GM18909 (cell line): ENCODE results near the gene ELOVL1.
A peak's percentile ranks its signal among the peaks of the same experiment; 100 is the strongest.
"Not testable (repeated sequence)": the region's sequence is repeated elsewhere in the genome, so short reads cannot be mapped to it uniquely, and the experiment has no call there.

Experiments used
- ATAC-seq: cut with Tn5 transposase; IDR thresholded peaks from one replicate; pipeline ENCODE4 v1.9.1; 2021; ENCODE audit warnings: mild to moderate bottlenecking; ENCODE audit not compliant: unreplicated experiment, poor library complexity

Gene ELOVL1

DNA sequence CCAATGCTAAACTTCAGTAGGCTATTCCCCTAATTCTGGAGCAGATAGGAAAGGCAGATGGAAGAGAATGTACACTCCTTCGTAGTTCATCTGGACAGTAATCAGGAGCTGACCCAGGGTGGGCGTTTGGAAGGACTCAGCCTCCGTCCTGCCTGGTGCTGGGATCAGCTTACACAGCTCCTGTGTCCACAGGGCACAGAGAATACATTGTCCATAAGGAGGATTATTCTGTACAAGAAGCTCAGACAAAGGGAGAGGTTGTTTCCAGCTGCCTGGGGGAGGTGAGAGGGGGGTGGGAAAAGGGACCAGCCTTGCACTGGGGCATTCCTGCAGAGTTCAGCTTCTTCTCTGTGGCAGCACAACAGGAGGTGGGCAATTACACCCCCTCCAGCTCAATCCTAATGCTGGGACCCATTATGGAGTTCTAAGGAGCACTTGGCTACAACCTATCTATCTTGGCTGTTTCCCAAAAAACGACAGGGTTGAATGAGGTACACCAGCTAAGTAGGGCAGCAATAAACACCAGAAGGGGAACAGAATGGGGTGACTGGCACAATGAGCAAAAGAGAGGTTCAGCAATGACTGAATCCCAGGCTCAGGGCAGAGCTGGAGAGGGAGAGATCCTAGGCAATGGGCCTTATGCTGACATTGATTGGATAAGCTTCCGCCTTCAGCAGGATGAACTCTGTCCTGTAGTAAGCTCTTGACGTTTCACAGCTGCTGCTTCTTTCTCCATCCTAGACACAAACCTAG, 14.4 kb upstream of the ELOVL1 start:
- no peak for ATAC-seq

DNA sequence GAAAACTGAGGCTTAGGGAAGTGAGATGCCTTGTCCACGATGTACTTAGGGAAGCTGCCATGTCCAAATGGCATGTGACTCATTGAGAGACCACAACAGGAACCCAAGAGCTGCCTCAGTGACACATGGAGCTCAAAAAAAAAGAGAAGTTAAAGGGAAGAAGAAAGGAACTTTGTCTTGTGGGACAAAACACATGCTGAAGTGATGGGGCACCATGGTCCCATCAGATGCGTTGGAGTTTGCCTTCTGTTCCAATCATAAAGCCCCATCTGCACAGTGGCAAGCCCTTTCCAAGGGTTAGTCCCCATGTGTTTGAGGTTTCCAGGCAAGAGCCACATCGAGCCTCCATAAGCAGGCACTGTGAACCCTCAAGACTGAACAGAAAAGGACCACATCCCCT, 13.8 kb upstream of the ELOVL1 start:
- ATAC-seq, result no peak

DNA sequence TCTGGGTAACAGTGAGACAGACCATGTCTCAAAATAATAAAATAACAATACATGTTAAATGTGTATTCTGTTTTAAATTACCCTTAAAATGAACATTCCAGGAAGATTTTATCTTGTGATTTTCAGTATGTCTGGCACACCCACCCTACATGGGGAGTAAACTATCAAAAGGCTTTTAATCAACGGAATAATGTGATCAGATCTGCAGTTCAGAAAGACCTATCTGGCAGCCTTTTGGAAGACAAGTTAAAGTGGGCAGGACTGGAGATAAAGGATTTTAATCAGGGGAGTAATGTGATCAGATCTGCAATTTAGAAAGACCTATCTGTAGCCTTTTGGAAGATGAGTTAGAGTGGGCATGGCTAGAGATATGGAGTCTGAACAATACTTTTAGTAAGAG, 11.7 kb upstream of the ELOVL1 start:
- no peak for ATAC-seq

DNA sequence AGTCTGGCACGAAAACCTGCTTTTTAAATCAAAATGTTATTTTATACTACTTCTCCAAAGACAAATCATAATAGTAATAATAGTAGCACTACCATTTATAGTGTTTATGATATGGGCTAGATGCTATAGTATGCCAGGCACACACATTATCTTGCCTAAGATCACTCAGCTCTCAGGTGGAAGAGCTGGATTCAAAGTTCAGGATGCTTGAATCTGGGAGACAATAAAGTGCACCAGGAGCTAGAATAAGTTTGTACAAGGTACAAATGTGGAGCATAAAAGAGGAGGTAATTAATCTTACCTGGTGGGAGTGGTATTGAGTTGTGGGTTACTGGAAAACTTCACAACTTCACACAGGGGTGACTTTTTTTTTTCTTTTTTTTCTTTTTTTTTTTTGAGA, 10.0 kb upstream of the ELOVL1 start:
- no peak for ATAC-seq

DNA sequence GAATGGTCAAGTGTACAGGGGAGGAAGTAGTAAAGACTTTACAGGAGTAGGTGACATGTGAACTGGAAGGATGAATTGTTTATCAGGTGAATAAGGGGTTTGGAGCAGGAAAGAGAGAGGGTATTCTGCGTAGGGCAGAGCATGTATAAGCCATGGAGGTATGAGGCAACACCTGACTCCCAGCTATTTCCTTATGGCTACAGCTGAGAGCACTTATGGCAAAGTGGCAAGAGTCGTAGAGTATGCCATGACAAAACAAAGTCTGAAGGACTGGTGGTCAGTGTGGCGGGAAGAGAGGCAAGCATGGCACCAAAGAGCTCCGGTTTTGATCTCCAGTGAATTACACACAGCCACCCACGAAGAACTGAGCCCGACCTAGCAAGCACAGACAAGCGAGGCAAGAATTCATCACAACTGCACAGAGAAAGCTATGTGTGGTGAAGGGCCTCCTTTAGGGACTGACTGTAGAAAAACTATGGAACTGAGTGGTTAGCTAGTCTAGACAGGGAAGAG, 9.0 kb upstream of the ELOVL1 start:
- no peak for ATAC-seq

DNA sequence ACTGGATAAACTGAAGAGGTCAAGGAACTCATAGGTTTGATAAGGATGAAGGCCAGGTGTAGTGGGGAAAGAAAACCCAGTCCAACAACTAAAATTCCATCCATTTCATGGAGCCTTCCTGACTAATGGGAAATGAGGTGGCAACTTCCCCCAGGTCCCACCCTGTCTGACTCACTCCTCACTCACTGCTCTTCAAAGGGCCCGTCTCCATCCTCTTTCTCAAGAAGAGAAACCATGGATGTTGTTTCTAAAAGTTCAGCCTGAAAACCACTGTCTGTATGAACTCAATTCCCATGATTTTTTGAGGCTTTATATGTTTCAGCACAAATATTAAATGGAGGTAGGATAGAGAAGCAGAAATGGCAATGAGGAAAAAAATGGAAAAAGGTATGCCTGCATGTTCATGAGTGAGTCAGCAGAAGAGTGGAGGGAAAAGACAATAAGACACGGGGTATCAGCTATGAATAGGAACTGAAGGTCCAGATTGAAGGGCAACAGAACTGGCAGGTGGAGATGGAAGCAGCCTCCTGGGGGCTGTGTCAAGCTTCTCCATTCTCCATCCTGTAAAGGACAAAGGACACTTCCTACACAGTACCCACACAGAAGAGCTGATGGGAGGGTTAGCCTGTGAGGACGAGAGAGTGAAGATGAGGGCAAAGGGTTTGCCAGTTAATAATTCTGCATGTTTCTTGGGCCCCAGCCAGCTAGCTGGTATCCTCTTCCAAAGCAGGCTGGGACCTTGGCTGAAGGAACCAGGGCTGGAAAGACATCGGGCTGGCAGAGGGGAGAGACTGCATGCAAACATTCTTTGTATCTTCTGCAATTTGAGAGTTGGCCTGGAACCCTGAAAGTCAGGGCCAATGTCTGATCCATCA, 5.5 kb upstream of the ELOVL1 start:
- no peak for ATAC-seq

DNA sequence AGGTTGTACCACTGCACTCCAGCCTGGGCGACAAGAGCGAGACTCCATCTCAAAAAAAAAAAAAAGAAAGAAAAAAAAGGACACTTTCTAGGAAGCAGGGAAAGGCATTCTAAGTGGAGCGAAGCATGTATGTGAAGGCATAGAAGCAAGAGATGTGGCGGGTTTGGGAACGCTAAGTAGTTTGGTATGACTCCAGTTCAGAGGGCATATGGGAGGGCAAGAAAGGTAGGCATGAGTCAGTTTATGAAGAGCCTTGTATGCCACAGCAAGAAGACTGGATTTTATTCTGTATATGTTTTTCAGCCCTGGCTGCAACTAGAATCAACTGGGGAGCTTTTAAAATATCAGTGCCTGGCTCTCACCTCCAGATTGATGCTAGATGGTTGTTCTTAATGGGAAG, 4.4 kb upstream of the ELOVL1 start:
- no peak for ATAC-seq

DNA sequence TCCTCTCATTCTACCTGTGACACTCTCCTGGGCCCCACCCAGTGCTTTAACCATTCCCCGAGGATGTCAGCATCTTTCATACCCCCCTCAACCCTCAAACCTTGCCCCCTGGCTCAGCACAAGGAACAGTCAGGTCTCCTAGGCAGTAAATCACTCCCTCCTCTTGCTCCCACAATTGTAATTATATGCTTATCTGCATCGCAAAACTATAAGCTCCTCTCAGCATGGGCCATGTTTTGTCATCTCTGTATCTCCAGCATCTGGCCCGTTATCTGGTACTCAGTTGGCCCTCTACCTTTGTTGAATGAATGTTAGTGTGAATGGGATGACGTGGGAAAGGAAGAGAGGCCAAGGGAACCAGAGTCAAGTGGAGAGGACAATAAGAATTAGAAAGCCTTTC, 2.8 kb upstream of the ELOVL1 start:
- no peak for ATAC-seq

DNA sequence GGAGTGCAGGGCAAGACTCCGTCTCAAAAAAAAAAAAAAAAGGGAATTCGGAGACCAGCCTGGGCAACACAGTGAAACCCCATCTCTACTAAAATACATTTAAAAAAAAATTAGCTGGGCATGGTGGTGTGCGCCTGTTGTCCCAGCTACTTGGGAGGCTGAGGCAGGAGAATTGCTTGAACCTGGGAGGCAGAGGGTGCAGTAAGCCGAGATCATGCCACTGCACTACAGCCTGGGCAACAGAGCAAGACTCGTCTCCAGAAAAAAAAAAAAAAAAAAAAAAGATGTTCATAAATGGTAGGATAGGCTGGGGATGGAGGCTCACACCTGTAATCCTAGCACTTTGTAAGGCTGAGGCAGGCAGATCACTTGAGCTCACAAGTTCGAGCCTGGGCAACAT, 2.0 kb upstream of the ELOVL1 start:
- not testable (repeated sequence) for ATAC-seq

DNA sequence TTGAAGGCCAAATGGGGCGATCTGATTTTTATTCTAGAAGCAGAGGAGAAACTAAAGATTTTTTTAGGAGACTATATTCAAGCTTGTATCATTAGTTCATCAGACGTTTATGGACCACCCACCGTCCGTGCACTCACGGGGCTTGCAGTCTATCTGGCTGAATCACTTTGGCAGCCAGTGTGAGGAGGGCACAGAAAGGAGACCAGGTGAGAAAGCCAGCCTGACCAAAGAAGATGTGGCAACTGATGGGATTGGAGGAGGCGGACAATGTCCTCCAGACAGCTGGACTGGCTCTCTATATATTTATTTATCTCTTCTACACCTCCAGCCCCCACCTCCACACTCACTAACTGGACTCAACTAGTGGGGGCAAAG, 822 bp upstream of the ELOVL1 start:
- peak; percentile 2 for ATAC-seq

DNA sequence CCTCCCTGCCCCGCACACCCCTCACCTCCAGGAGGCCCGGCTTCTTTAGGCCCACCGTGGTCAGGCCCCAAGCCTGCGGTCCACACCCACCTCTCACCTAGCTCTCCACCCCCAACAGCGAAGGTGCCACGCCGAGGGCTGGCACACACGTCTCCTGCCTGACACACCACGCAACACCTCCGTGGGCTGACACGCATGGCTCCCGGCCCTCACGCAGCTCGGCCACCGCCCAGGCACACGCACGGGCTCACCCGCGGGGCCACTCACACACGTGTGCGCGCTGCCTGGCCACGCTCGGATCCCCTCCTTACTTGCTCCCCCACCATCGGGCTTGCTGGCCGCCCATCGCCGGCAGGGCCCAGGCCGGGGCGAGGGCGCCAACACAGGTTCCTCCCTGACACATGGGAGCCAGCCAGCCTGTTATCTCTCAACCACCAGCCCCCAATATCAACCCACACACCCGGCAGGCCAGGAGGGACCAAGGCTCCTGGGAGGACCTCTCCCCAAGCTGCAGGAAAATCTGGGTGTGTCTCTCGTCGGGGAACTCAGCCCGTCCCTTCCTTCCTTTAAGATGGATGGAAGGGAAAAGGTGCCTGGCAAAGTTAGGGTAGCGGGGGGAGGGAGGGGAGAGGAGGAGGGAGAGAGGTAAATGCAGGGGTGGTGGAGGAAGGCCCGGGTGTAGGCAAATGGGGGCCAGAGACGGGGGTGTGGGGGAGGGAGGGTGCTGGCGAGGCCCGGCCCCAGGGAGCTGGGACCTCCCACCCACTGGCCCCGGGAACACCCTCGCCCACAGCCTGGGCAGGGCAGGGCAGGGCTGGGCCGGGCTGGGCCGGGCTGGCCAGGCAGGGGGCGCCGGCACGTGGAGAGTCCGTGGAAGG, 546 bp downstream of the ELOVL1 start:
- ATAC-seq, result peak; percentile 44

DNA sequence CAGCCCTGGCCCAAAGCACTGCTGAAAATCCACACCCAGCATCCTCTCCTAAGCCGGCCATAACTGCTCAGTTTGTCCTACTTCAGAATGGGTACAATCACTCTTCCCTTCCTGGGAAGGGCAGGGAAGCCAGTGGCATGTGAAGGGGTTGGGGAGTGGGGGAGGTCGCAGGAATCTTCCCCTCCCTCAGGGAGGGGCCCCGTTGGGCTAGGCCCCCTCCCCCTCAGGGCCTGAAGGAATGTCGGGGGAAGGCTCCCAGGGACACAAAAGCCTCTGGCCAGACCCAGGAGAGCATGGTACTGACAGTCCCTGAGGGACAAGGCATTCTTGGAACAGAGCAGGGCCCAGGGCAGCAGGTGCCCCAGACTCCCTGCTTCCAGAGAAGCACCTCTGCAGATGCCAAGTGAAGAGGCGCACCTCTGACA, 1.2 kb downstream of the ELOVL1 start:
- ATAC-seq, result no peak

DNA sequence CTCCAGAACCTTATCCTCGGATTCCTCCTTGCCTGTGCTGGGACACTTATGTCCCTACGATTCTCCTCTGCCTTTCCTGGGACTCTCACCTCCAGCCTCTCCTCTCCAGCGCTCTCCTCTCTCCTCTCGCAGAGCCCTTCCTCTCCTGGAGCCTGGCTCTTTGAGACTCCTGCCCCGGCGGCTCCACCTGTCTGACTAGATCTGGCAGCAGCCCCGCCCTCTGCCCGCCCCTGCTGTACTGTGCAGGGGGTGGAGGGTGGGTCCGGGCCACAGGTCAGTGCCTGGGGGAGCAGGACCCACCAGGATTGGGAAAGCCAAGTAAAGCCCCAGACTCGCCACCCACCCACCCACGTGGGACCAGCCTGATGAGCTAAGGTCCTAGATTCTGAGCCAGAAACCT, 1.6 kb downstream of the ELOVL1 start:
- no peak for ATAC-seq

DNA sequence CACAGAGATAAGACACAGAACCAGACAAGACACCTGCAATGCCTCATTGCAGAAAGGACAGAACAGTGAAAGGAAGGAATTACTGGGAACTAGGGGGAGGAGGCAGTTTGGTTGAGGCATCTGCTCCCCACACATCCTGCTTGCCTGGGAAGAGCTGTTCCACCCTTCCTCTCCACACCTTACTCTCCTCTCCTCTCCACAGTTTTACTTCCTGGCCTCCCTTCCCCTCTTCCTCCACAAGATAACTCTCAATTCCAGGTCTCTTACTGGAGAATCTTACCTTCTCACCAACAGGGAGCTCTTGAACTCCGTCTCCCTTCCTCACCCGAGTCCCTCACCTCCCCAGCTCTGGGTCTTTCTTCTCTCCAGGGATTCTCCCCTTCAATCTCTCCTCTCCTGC, 2.1 kb downstream of the ELOVL1 start:
- ATAC-seq, result no peak

DNA sequence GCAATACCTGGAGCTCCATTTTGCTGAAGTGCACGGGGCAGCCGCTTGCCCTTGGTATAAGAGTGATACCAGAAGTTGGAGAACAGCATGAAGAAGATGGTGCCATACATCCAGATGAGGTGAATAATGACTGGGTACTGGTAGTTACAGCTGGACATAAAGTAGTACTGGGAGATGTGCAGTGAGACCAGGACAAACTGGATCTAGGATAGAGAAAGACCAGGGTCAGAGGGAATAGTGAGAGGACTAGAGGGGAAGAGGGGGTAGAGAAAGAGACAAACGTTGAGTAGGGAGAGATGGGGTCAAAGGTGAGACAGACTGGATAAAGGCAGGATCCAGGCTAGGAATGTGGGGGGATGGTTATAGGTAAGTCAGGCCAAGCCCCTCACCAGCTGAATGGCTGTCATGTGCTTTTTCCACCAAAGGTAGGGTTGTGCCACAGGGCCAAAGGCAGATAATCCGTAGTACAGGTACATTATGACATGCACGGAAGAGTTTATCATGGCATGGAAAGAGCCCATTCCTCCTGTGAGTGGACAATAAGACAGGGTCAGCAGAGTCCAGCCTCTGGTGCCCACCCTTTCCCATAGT, 3.8 kb downstream of the ELOVL1 start:
- no peak for ATAC-seq

DNA sequence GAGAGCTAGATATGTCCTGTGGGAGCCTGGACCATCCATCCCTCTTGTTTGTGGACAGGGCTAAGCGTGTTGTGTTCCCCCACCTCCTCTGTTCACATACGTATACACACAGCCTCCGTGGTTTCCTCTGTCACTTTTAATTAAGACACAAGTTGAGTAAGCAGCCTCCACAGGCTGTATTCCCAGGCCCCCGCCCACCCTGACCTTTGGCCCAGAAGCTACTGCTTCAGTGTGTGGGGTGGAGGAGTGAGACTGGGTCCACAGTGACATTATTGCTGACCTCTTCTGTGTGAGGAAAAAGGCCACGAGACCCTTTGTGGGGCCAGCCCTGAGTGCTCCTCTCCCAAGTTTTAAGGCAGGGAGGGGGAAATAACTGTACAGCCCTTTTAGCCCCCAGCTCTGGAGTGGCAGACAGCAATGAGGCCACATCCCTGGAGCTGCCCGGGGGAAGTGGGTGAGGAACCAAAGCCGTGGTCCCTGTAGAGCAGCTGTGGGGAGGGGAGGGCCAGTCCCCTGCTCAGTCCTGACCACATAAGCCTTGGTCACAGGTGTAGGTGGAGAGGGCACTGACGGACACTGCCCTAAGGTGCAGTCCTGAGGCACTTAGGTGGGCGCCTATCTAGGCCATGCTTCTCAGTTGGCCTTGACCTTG, 4.4 kb downstream of the ELOVL1 start:
- ATAC-seq, result no peak

DNA sequence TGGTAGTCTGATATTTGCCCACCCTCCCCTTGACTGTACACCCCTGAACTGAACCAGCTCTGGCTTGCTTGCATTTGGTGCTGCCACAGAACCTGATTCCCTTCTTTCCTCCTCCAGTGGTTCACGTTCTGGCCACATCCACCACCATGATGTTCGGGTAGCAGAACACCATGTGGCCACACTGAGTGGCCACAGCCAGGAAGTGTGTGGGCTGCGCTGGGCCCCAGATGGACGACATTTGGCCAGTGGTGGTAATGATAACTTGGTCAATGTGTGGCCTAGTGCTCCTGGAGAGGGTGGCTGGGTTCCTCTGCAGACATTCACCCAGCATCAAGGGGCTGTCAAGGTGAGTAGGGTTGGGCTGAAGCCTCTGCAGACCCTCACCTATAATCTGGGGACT, 7.2 kb downstream of the ELOVL1 start:
- no peak for ATAC-seq

DNA sequence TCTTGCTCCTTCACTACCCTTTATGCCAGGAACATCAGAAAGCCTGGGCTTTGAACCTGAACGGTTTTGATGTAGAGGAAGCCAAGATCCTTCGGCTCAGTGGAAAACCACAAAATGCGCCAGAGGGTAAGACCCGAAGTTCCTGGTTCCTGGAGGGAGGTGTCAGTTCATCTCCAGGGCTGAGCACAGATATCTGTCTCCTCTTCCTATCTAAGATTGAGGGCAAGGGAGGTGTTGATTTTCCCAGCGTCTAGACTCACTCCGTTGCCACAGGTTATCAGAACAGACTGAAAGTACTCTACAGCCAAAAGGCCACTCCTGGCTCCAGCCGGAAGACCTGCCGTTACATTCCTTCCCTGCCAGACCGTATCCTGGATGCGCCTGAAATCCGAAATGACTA, 8.1 kb downstream of the ELOVL1 start:
- ATAC-seq, result no peak

DNA sequence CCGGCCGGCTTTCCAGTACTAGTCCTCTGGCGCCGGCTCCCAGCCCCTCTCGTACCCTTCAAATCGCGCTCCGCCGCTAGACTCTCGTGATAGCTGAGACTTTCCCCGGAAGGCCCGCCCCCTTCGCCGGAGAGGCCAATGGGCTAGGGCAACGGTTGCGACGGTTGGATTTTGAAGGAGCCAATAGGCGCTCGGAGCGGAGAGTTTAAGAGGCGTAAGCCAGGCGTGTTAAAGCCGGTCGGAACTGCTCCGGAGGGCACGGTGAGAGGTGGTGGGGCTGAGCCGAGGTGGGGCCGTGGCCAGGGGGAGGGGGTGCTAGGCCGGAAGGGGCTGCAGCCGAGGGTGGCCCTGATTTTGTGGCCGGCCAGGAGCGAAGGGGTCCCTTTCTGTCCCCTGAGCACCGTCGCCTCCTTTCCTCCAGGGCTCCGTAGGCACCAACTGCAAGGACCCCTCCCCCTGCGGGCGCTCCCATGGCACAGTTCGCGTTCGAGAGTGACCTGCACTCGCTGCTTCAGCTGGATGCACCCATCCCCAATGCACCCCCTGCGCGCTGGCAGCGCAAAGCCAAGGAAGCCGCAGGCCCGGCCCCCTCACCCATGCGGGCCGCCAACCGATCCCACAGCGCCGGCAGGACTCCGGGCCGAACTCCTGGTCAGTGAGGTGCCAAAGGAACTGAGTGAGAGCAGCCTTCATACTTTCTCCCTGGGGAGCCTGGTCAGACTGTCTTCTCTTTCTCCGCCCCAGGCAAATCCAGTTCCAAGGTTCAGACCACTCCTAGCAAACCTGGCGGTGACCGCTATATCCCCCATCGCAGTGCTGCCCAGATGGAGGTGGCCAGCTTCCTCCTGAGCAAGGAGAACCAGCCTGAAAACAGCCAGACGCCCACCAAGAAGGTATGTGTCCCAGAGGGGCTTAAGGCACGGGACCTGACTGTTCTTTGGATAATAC, 8.8 kb downstream of the ELOVL1 start, which contains the start of gene CDC20:
Gene CDC20 (plus strand): TSS at position 236 of the 948 bp plus-strand sequence. CDS start 235 bp downstream, at position 471.
- ATAC-seq, result peak; percentile 95
